ENCODE data around the gene ARVCF.

- TF ChIP-seq REST (IDR thresholded peaks at IDR 0.05; ENCODE audit: insufficient read depth in 1 of 2, low read depth in 2 of 2, low read length in 2 of 2) (no peak), TAF1 (IDR thresholded peaks at IDR 0.05; ENCODE audit: borderline replicate concordance, insufficient read depth, low read length) (no peak)
These were observed 6.9 kb downstream of the ARVCF start for GRCh38 chr22:20009582-20010306.

All from PFSK-1 (cell line).